Neural cell (in vitro differentiated cells): ENCODE measurements around the gene GLI3.

Experiments used
- EP300 ChIP-seq: fragments of 450-650 bp; conservative IDR thresholded peaks from 2 replicates; pipeline ENCODE4 v1.6.1; 2014; ENCODE audit warnings: antibody characterized with exemption, mild to moderate bottlenecking, moderate library complexity; ENCODE audit not compliant: poor library complexity, severe bottlenecking
- EZH2 ChIP-seq: fragments of 200-600, 300-800 bp; shearing (Covaris generic), sonication (generic); IDR thresholded peaks from 2 replicates; pipeline ENCODE4 v1.6.1; 2014; ENCODE audit warnings: antibody characterized with exemption, low read length, borderline replicate concordance, mild to moderate bottlenecking; ENCODE audit not compliant: insufficient read depth, poor library complexity, severe bottlenecking
- MXI1 ChIP-seq: fragments of 450-650 bp; conservative IDR thresholded peaks from 2 replicates; pipeline ENCODE4 v1.6.1; 2014; ENCODE audit warnings: antibody characterized with exemption, mild to moderate bottlenecking; ENCODE audit not compliant: poor library complexity, severe bottlenecking
- POLR2AphosphoS5 ChIP-seq: IDR thresholded peaks from 2 replicates; pipeline ENCODE4 v1.6.1; 2012
- TF ChIP-seq, protein P1 (sequence below): IDR thresholded peaks from 2 replicates; pipeline ENCODE4 v1.6.1; 2012; ENCODE audit warnings: borderline replicate concordance
- TF ChIP-seq, protein P2 (sequence below): fragments of 450-650 bp; IDR thresholded peaks from 2 replicates; pipeline ENCODE4 v1.5.1; 2014; ENCODE audit warnings: antibody characterized with exemption, mild to moderate bottlenecking, moderate library complexity; ENCODE audit not compliant: poor library complexity, severe bottlenecking

DNA sequence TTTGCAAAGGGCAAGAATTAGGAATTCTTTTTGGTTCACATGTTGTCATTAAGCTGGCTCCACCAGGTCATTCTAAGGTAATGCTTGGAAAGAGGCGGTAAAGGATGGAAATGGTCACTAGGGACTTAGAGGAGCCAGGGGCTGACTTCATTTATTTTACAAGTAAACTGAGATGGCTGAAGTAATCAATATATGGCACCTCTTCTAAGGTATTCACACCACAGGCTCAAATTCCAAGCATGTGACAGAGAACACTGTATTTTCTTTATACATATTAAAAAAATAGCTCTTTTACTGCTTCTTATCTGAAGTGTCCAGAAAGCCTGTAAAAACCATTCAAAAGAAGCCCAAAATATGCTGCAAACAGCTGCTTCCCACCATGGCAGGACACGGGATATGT, 239.0 kb downstream of the GLI3 start:
- TF ChIP-seq POLR2AphosphoS5 = no peak
- TF ChIP-seq EP300 = no peak
- TF ChIP-seq, protein P1, sequence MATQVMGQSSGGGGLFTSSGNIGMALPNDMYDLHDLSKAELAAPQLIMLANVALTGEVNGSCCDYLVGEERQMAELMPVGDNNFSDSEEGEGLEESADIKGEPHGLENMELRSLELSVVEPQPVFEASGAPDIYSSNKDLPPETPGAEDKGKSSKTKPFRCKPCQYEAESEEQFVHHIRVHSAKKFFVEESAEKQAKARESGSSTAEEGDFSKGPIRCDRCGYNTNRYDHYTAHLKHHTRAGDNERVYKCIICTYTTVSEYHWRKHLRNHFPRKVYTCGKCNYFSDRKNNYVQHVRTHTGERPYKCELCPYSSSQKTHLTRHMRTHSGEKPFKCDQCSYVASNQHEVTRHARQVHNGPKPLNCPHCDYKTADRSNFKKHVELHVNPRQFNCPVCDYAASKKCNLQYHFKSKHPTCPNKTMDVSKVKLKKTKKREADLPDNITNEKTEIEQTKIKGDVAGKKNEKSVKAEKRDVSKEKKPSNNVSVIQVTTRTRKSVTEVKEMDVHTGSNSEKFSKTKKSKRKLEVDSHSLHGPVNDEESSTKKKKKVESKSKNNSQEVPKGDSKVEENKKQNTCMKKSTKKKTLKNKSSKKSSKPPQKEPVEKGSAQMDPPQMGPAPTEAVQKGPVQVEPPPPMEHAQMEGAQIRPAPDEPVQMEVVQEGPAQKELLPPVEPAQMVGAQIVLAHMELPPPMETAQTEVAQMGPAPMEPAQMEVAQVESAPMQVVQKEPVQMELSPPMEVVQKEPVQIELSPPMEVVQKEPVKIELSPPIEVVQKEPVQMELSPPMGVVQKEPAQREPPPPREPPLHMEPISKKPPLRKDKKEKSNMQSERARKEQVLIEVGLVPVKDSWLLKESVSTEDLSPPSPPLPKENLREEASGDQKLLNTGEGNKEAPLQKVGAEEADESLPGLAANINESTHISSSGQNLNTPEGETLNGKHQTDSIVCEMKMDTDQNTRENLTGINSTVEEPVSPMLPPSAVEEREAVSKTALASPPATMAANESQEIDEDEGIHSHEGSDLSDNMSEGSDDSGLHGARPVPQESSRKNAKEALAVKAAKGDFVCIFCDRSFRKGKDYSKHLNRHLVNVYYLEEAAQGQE = no peak
- no peak for TF ChIP-seq EZH2
- TF ChIP-seq, protein P2, sequence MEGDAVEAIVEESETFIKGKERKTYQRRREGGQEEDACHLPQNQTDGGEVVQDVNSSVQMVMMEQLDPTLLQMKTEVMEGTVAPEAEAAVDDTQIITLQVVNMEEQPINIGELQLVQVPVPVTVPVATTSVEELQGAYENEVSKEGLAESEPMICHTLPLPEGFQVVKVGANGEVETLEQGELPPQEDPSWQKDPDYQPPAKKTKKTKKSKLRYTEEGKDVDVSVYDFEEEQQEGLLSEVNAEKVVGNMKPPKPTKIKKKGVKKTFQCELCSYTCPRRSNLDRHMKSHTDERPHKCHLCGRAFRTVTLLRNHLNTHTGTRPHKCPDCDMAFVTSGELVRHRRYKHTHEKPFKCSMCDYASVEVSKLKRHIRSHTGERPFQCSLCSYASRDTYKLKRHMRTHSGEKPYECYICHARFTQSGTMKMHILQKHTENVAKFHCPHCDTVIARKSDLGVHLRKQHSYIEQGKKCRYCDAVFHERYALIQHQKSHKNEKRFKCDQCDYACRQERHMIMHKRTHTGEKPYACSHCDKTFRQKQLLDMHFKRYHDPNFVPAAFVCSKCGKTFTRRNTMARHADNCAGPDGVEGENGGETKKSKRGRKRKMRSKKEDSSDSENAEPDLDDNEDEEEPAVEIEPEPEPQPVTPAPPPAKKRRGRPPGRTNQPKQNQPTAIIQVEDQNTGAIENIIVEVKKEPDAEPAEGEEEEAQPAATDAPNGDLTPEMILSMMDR = no peak
- no peak for TF ChIP-seq MXI1
